ENCODE data around the gene OCIAD1. TPM values are rescaled to one million over a fixed set of nuclear protein-coding genes. Genes with fewer than 3 reads are reported as not detected.

OCIAD1 gene
- total RNA-seq, 3 donors from 2014 or later: 85.2 to 128 (median 101) TPM

GRCh38 chr4:48854395-48854683 lies 23.5 kb downstream of the OCIAD1 start:
- no peak for DNase-seq (ENCODE audit: low spot score in 2 of 2)
- Histone ChIP-seq H3K9me3 (no peaks in the 10 kb centered on the region), H3K27ac (no peak overlapping the region), H3K4me3 (no peak overlapping the region), H3K36me3 (no peaks in the 10 kb centered on the region), H3K4me1 (no peaks in the 10 kb centered on the region), H3K27me3 (no peaks in the 10 kb centered on the region)
- intact Hi-C loops (cut with DNase I; ENCODE audit: low total_unique reads): no loop called here
- TF ChIP-seq POLR2AphosphoS5 (IDR thresholded peaks at IDR 0.05): no peak
- TF ChIP-seq CTCF (IDR thresholded peaks at IDR 0.05): no peak
- TF ChIP-seq POLR2A (IDR thresholded peaks at IDR 0.05): no peak

GRCh38 chr4:48854982-48855381 lies 24.1 kb downstream of the OCIAD1 start:
- no peaks in the 10 kb centered on the region for H3K9me3 ChIP-seq
- no peak overlapping the region for H3K27ac ChIP-seq
- no peaks in the 10 kb centered on the region for H3K36me3 ChIP-seq
- no peak for TF ChIP-seq POLR2A (IDR thresholded peaks at IDR 0.05)
- TF ChIP-seq POLR2AphosphoS5 (IDR thresholded peaks at IDR 0.05): no peak
- no peak for TF ChIP-seq CTCF (IDR thresholded peaks at IDR 0.05)
- no peaks in the 10 kb centered on the region for H3K27me3 ChIP-seq
- H3K4me3 ChIP-seq: no peak overlapping the region
- no peaks in the 10 kb centered on the region for H3K4me1 ChIP-seq
- intact Hi-C loops (cut with DNase I; ENCODE audit: low total_unique reads): no loop called here
- no peak for DNase-seq (ENCODE audit: low spot score in 2 of 2)

GRCh38 chr4:48858130-48858529 lies 27.2 kb downstream of the OCIAD1 start:
- no peak for DNase-seq (ENCODE audit: low spot score in 2 of 2)
- no peaks in the 10 kb centered on the region for H3K4me1 ChIP-seq
- H3K4me3 ChIP-seq: no peak overlapping the region
- H3K9me3 ChIP-seq: no peaks in the 10 kb centered on the region
- TF ChIP-seq POLR2A (IDR thresholded peaks at IDR 0.05): no peak
- no peak for TF ChIP-seq POLR2AphosphoS5 (IDR thresholded peaks at IDR 0.05)
- no peak for TF ChIP-seq CTCF (IDR thresholded peaks at IDR 0.05)
- H3K27ac ChIP-seq: no peak overlapping the region
- intact Hi-C loops (cut with DNase I; ENCODE audit: low total_unique reads): no loop called here
- H3K27me3 ChIP-seq: no peaks in the 10 kb centered on the region
- H3K36me3 ChIP-seq: no peaks in the 10 kb centered on the region

- Histone ChIP-seq H3K4me3 (no peak overlapping the region), H3K36me3 (no peaks in the 10 kb centered on the region), H3K9me3 (peaks cover 0 to 6% of the 10 kb centered on the region in 2 donors), H3K4me1 (no peaks in the 10 kb centered on the region), H3K27me3 (no peaks in the 10 kb centered on the region), H3K27ac (no peak overlapping the region)
- no peak for TF ChIP-seq CTCF (IDR thresholded peaks at IDR 0.05)
- TF ChIP-seq POLR2A (IDR thresholded peaks at IDR 0.05): no peak
- no peak for TF ChIP-seq POLR2AphosphoS5 (IDR thresholded peaks at IDR 0.05)
- no peak for DNase-seq (ENCODE audit: low spot score in 2 of 2)
- intact Hi-C loops (cut with DNase I; ENCODE audit: low total_unique reads): no loop called here
Measured at GRCh38 chr4:48862038-48862437, 31.1 kb downstream of the OCIAD1 start.

- DNase-seq (ENCODE audit: low spot score in 2 of 2): no peak
- no peaks in the 10 kb centered on the region for H3K4me1 ChIP-seq
- no peak overlapping the region for H3K27ac ChIP-seq
- no peaks in the 10 kb centered on the region for H3K36me3 ChIP-seq
- TF ChIP-seq POLR2AphosphoS5 (IDR thresholded peaks at IDR 0.05) (no peak), POLR2A (IDR thresholded peaks at IDR 0.05) (no peak), CTCF (IDR thresholded peaks at IDR 0.05) (no peak)
- no peaks in the 10 kb centered on the region for H3K27me3 ChIP-seq
- H3K9me3 ChIP-seq: peaks cover 0 to 6% of the 10 kb centered on the region in 2 donors
- intact Hi-C loops (cut with DNase I; ENCODE audit: low total_unique reads): no loop called here
- no peak overlapping the region for H3K4me3 ChIP-seq
Measured at GRCh38 chr4:48862661-48863060, 31.8 kb downstream of the OCIAD1 start.

All from breast epithelium (tissue), 4 donors.